ENCODE data around the gene RIMS3.

- TF ChIP-seq, protein P1, sequence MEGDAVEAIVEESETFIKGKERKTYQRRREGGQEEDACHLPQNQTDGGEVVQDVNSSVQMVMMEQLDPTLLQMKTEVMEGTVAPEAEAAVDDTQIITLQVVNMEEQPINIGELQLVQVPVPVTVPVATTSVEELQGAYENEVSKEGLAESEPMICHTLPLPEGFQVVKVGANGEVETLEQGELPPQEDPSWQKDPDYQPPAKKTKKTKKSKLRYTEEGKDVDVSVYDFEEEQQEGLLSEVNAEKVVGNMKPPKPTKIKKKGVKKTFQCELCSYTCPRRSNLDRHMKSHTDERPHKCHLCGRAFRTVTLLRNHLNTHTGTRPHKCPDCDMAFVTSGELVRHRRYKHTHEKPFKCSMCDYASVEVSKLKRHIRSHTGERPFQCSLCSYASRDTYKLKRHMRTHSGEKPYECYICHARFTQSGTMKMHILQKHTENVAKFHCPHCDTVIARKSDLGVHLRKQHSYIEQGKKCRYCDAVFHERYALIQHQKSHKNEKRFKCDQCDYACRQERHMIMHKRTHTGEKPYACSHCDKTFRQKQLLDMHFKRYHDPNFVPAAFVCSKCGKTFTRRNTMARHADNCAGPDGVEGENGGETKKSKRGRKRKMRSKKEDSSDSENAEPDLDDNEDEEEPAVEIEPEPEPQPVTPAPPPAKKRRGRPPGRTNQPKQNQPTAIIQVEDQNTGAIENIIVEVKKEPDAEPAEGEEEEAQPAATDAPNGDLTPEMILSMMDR (conservative IDR thresholded peaks at IDR 0.05; ENCODE audit: low read depth, low read length) = peak; percentile 66
- no peak for TF ChIP-seq EZH2 (IDR thresholded peaks at IDR 0.05; ENCODE audit: low read length, unreplicated experiment)
- no peak for TF ChIP-seq EZH2phosphoT487 (IDR thresholded peaks at IDR 0.05; ENCODE audit: borderline replicate concordance, low read length)
These were observed 73.2 kb downstream of the RIMS3 start for GRCh38 chr1:40592107-40592803.
